NCI-H187 (cell line): ENCODE results near the gene CD70.
"Not testable (repeated sequence)": the region's sequence is repeated elsewhere in the genome, so short reads cannot be mapped to it uniquely, and the experiment has no call there.

Source experiments
- DNase-seq, 2 experiments: peaks; one replicate each; lab custom pipeline; 2025; lab: John Stamatoyannopoulos, UW

Gene CD70

GRCh38 chr19:6590827-6591319 lies at the start of gene CD70:
CD70 (minus strand) TSS chr19:6591150; CDS start chr19:6591002, 148 bp downstream.
- DNase-seq: no peak

DNA sequence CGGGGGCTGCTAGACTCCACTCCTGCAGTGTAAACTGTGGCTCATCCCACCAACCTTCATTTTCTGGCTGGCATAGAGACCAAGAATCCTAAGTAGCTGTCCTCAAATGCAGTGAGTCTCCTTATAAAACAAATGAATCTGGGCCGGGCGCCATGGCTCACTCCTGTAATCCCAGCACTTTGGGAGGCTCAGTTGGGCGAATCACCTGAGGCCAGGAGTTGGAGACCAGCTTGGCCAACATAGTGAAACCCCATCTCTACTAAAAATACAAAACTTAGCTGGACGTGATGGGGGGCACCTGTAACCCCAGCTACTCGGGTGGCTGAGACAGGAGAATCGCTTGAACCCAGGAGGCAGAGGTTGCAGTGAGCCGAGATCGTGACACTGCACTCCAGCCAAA lies 49.4 kb upstream of the CD70 start:
- not testable (repeated sequence) for DNase-seq

- no peak for DNase-seq
Observed at GRCh38 chr19:6639439-6639838, 48.5 kb upstream of the CD70 start.

- not testable (repeated sequence) for DNase-seq
Observed at GRCh38 chr19:6633456-6633813, 42.5 kb upstream of the CD70 start.

GRCh38 chr19:6632747-6633455 lies 42.0 kb upstream of the CD70 start:
- DNase-seq: not testable (repeated sequence)

DNA sequence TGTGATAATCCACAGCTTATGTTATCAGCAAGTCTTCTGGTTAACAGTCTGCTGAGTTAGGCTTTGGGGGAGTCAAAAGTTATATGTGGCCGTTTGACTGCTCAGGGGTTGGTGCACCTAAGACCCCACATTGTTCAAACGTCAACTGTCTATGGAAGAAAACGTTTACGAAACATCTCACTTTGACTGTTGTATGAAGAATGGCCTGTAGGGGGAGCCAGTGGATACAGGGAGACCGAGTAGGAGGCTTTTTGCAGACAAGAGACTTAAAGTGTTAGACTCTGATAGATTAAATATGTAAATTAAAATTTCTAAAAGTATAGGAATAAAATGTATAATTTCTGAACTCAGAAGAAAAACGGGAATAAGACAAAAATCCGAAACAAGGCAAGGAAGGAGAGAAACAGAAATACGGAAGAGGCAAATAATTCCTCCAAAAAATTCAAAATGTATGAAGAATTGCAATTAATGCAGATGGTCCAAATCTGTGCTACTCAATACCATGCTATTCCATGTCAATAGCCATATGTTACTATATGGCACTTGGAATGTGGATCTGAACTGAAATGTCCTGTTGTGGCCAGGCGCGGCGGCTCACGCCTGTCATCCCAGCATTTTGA lies 41.2 kb upstream of the CD70 start:
- DNase-seq: no peak

DNA sequence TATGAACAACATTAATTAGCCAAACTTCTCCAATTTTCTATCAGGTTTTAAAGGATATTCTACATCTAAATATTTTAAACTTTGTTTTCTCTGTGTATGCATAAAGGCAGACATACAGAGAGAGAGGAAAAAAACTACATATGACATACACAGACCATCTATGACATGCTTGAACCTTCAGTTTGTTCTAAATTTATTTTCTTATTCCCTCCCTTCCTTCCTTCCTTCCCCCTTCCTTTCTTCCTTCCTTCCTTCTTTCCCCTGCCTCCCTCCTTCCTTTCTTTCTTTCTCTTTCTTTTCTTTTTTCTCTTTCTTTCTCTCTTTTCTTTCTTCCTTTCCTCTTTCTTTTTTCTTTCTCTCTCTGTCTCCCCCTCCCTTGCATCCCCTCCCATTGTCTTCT lies 35.8 kb upstream of the CD70 start:
- no peak for DNase-seq

DNA sequence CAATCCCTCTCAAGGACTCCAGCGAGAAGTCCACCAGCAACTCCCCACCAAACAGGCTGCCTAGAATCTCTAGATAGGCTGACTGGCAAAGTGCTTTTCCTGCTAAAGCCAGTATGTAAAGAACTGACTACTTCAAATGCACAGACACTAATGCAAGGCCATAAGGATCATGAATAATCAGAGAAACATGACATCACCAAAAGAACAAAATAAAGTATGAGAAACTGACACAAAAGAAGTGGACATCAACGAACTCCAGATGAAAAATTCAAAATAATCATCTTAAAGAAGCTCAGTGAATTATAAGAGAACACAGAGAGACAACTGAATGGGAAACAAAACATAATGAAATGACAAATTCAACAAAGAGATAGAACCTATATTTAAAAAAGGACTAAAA lies 26.4 kb upstream of the CD70 start:
- DNase-seq: no peak

GRCh38 chr19:6616011-6616410 lies 25.1 kb upstream of the CD70 start:
- no peak for DNase-seq

DNA sequence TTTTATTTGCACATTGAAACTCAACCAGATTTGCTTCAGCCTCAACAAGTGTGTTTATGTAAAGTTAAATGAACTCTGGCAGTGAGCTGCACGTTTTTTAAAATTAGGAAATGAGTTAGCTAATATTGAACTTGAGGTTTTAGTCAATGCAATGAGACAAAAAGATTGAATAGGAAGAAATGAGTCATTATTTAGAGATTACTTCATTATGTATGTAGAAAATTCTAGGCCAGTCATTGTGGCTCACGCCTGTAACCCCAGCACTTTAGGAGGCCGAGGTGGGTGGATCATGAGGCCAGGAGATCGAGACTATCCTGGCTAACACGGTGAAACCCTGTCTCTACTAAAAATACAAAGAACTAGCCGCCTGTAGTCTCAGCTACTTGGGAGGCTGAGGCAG lies 22.8 kb upstream of the CD70 start:
- no peak for DNase-seq

DNA sequence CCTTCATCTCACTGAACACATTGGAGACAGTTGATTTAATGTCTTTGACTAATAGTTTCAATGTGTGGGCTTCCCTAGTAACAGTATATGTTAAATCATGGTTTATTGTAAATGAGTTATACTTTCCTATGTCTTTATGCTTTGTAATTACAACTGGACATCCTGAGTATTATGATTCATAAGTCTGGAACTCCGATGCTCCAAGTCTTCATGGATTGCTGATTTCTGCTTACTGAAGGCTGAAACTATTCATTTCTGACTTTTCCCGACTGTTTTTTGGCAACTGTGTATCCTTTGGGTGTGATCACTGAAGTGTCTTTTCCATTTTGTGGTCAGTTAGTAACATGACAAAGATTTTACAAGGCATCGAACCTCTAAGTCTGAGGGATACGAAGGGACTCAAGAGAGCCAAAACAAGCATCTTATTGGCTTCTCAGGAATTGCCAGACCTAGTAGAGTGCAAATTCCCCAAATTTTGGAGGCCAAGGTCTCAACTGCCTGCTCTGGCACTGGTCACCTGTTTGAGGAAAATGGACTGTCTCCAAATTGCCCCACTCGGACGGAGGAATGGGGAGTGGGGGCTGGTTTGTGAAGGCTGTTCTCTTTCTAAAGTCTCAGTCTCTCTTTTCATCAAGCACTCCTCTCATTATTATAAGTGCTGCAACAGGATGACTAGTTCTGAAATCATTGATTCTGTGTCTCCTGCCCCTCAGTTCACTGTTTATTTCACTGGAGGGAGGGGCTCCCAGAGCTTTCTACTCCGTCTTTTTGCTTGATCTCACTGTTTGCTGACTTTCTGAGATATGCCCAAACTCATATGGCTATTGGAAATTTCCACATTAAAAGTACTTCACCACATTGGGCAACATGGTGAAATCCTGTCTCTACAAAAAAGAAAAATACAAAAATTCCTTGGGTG lies 20.2 kb upstream of the CD70 start:
- DNase-seq: no peak

DNA sequence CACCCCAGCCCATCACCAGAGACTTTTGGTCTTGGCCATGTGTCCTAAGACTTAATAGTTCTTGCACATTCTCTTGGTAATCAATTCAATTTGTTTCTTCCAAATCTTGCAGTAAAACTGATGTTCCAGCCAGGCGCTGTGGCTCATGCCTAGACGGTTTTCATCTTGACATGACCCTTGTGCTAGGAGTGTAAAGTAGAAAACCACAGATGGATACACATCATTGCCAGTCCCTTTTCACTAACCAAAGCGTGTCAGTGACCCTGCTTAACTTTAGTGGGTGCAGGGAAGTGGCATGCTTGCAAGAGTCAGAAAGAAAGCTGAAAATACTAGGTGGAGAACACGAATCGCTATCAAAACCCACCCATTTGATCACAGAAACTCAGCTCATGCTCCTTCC lies 18.0 kb upstream of the CD70 start:
- no peak for DNase-seq

GRCh38 chr19:6608146-6608545 lies 17.2 kb upstream of the CD70 start:
- DNase-seq: not testable (repeated sequence)

- not testable (repeated sequence) for DNase-seq
Observed at GRCh38 chr19:6606276-6607070, 15.5 kb upstream of the CD70 start.

GRCh38 chr19:6604906-6605305 lies 14.0 kb upstream of the CD70 start:
- DNase-seq: no peak

DNA sequence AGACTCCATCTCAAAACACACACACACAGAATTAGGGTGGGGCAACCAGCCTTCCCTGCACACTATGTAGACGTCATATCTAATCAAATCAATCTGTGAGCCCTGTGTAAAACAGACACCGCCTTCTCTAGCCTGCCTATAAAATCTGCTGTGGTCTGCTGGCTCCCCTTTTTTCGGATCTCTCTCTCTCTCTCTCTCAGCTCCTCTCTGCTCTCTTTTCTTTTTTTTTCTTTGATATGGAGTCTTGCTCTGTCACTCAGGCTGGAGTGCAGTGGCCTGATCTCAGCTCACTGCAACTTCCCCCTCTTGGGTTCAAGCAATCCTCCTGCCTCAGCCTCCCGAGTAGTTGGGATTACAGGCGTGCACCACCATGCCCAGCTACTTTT lies 11.8 kb upstream of the CD70 start:
- DNase-seq: no peak

DNA sequence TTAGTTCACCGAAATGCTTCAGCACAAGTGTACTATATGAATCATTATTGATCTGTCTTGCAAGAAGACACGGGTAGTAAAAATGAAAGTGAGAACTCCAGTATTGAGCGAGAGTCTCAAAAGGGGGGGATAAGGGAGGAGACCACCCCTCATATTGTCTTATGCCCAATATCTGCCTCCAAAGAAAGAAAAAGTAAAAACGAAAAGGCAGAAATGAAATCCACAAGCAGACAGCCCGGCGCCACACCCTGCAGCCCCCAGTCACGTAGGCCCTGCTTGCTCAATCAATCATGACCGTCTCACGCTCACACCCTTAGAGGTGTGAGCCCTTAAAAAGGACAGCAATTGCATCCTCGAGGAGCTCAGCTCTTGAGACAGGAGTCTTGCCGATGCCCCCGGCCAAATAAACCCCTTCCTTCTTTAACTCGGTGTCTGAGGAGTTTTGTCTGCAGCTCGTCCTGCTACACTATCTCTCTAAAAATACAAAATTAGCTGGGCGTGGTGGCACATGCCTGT lies 10.6 kb upstream of the CD70 start:
- DNase-seq: not testable (repeated sequence)

GRCh38 chr19:6600951-6601536 lies 10.1 kb upstream of the CD70 start:
- not testable (repeated sequence) for DNase-seq

- DNase-seq: no peak
Observed at GRCh38 chr19:6599866-6600454, 9.0 kb upstream of the CD70 start.

DNA sequence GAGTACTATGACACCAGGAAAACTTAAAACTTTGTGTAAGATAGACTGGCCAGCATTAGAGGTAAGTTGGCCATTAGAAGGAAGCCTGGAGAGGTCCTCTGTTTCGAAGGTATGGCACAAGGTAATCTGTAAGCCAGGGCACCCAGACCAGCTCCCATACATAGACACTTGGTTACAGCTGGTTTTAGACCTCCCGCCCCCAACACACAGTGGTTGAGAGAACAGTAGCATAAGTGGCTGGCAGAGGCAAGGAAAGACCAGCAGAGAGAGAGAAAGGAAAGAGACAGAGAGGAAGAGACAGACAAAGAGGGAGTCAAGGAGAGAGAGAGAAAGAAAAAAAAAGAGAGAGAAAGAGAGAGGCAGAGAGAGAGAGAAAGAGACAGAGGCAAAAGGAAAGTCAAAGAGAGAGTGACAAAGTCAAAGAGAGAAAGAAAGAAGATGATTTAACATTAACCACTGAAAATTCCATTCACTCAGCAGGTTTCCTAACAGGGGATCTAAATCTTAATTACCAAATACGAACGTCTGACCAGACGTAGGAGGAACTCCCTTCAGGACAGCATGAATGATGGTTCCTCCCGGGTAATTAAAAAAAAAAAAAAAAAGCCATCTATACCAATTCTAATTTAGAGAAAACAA lies 7.4 kb upstream of the CD70 start:
- not testable (repeated sequence) for DNase-seq
